SK-N-SH (cell line): ENCODE data around the gene EFNA3. TPM values are rescaled to one million over a fixed set of nuclear protein-coding genes. Genes with fewer than 3 reads are reported as not detected.
A peak's percentile ranks its signal among the peaks of the same experiment; 100 is the strongest.

Experiments
- CTCF ChIA-PET: fragments of 300-600, 350-600 bp; formaldehyde crosslinking; extraction: SDS; loops from one replicate; lab custom pipeline; 2021; lab: Yijun Ruan, JAX
- POLR2A ChIA-PET: fragments of 350-600 bp; sonication (Branson Sonifier 250); formaldehyde crosslinking; extraction: SDS; loops from one replicate; lab custom pipeline; 2020; ENCODE audit warnings: antibody characterized with exemption, inconsistent platforms; lab: Yijun Ruan, JAX
- DNase-seq: peaks from one replicate; pipeline ENCODE4 v3.0.0; 2012
- H2AFZ ChIP-seq: fragments of 200-600 bp; sonication (generic); 2 replicates; pipeline ENCODE4 v1.8.1; 2016; ENCODE audit warnings: antibody characterized with exemption, mild to moderate bottlenecking, low read depth
- H3F3A ChIP-seq: fragments of 200-600 bp; sonication (generic); replicated peaks from 2 replicates; pipeline ENCODE3; 2016; ENCODE audit warnings: antibody characterized with exemption, mild to moderate bottlenecking; ENCODE audit not compliant: insufficient read depth
- H3K27ac ChIP-seq, 2 experiments: fragments of 200-500 bp in 1 of 2; fragments of 200-600 bp in 1 of 2; sonication (Bioruptor generic) in 1 of 2; sonication (generic), shearing (Covaris generic) in 1 of 2; 2 replicates each; pipeline versions ENCODE4 v1.5.1 to v1.6.1; 2014 to 2016; ENCODE audit warnings: low read depth in 2 of 2, inconsistent platforms in 1 of 2, low read length in 1 of 2, mild to moderate bottlenecking in 1 of 2, mixed read lengths in 1 of 2
- H3K27me3 ChIP-seq: fragments of 200-600 bp; sonication (generic), shearing (Covaris generic); 2 replicates; pipeline ENCODE4 v1.6.1; 2016; ENCODE audit warnings: mixed run types; ENCODE audit not compliant: insufficient read depth
- H3K36me3 ChIP-seq, 2 experiments: fragments of 200-500 bp in 1 of 2; fragments of 200-600 bp in 1 of 2; sonication (Bioruptor generic) in 1 of 2; sonication (generic) in 1 of 2; replicated peaks in 1 of 2; 2 replicates each; pipeline versions ENCODE3 to v1.5.1; 2014 to 2016; ENCODE audit warnings: low read length in 1 of 2, mild to moderate bottlenecking in 1 of 2; ENCODE audit not compliant: insufficient read depth in 2 of 2, control insufficient read depth in 1 of 2
- H3K4me1 ChIP-seq, 2 experiments: fragments of 200-500 bp in 1 of 2; fragments of 200-600 bp in 1 of 2; sonication (Bioruptor generic) in 1 of 2; sonication (generic), shearing (Covaris generic) in 1 of 2; 2 replicates each; pipeline versions ENCODE4 v1.5.1 to v1.6.1; 2014 to 2016; ENCODE audit warnings: low read depth in 1 of 2, low read length in 1 of 2, mixed run types in 1 of 2; ENCODE audit not compliant: insufficient read depth in 2 of 2, control insufficient read depth in 1 of 2
- H3K4me2 ChIP-seq: fragments of 200-600 bp; sonication (generic), shearing (Covaris generic); 2 replicates; pipeline ENCODE4 v1.6.1; 2017; ENCODE audit warnings: mixed run types
- H3K4me3 ChIP-seq, 2 experiments: fragments of 200-500 bp in 1 of 2; fragments of 200-600 bp in 1 of 2; sonication (Bioruptor generic) in 1 of 2; sonication (generic), shearing (Covaris generic) in 1 of 2; 2 replicates each; pipeline versions ENCODE4 v1.5.1 to v1.8.1; 2014 to 2016; ENCODE audit warnings: low read depth in 2 of 2, inconsistent platforms in 1 of 2, low read length in 1 of 2, mild to moderate bottlenecking in 1 of 2, mixed read lengths in 1 of 2, moderate library complexity in 1 of 2
- H3K79me2 ChIP-seq: fragments of 200-600 bp; sonication (generic); 2 replicates; pipeline ENCODE4 v1.8.1; 2017; ENCODE audit warnings: mild to moderate bottlenecking; ENCODE audit not compliant: insufficient read depth
- H3K9ac ChIP-seq: fragments of 200-600 bp; sonication (generic); 2 replicates; pipeline ENCODE4 v1.6.1; 2017; ENCODE audit warnings: mixed run types
- H3K9me2 ChIP-seq: fragments of 200-600 bp; sonication (generic); 2 replicates; pipeline ENCODE4 v1.6.1; 2017; ENCODE audit warnings: mixed run types
- H3K9me3 ChIP-seq: fragments of 200-600 bp; sonication (generic); 2 replicates; pipeline ENCODE4 v1.6.1; 2017; ENCODE audit warnings: mixed run types, mild to moderate bottlenecking, moderate library complexity
- H4K20me1 ChIP-seq: fragments of 200-600 bp; sonication (generic); 2 replicates; pipeline ENCODE4 v1.6.1; 2017; ENCODE audit warnings: mild to moderate bottlenecking, mixed run types; ENCODE audit not compliant: insufficient read depth
- EP300 ChIP-seq, 2 experiments: IDR thresholded peaks; 2 replicates each; pipeline versions ENCODE4 v1.4.0 to v1.6.1; 2012; ENCODE audit warnings: borderline replicate concordance in 1 of 2, low read depth in 1 of 2, low read length in 1 of 2
- EZH2phosphoT487 ChIP-seq: fragments of 200-600 bp; sonication (generic); IDR thresholded peaks from 2 replicates; pipeline ENCODE4 v1.6.1; 2017; ENCODE audit warnings: low read depth, mixed run types, mild to moderate bottlenecking, antibody characterized with exemption, moderate library complexity, borderline replicate concordance
- FOSL2 ChIP-seq: IDR thresholded peaks from 2 replicates; pipeline ENCODE4 v1.4.0; 2012; ENCODE audit warnings: low read depth, mild to moderate bottlenecking, moderate library complexity, borderline replicate concordance
- JUND ChIP-seq: IDR thresholded peaks from 2 replicates; pipeline ENCODE4 v1.4.0; 2012
- MEF2A ChIP-seq: IDR thresholded peaks from 2 replicates; pipeline ENCODE4 v1.4.0; 2012; ENCODE audit warnings: low read depth, borderline replicate concordance
- NRF1 ChIP-seq: IDR thresholded peaks from 2 replicates; pipeline ENCODE4 v1.6.1; 2012; ENCODE audit warnings: low read depth, mild to moderate bottlenecking, low read length
- RCOR1 ChIP-seq: fragments of 150-350 bp; IDR thresholded peaks from 2 replicates; pipeline ENCODE4 v1.6.1; 2017; ENCODE audit warnings: antibody characterized with exemption, low read length
- RFX5 ChIP-seq: IDR thresholded peaks from 2 replicates; pipeline ENCODE4 v1.6.1; 2012; ENCODE audit warnings: mild to moderate bottlenecking, improper control_type of control experiment, low read length
- RXRA ChIP-seq: IDR thresholded peaks from 2 replicates; pipeline ENCODE4 v1.4.0; 2012; ENCODE audit warnings: low read depth, mild to moderate bottlenecking, borderline replicate concordance
- SIN3A ChIP-seq: IDR thresholded peaks from 2 replicates; pipeline ENCODE4 v1.6.1; 2012; ENCODE audit warnings: low read depth, mild to moderate bottlenecking, low read length, moderate library complexity, borderline replicate concordance
- TEAD4 ChIP-seq: IDR thresholded peaks from 2 replicates; pipeline ENCODE4 v1.4.0; 2012; ENCODE audit warnings: mild to moderate bottlenecking, borderline replicate concordance; ENCODE audit not compliant: insufficient read depth
- YY1 ChIP-seq: IDR thresholded peaks from 2 replicates; pipeline ENCODE4 v1.4.0; 2012; ENCODE audit warnings: low read depth, mild to moderate bottlenecking
- WGBS: methylation state at CpG from one replicate; pipeline ENCODE4 v1.1.6; 2017; ENCODE audit warnings: low lambda C conversion rate; 5-methylcytosine and 5-hydroxymethylcytosine counted together
- polyA plus RNA-seq, 3 experiments: library from polyadenylated mRNA; depleted of rRNA; stranded (reverse); fragments of >200 nt; gene quantifications; 2 replicates each; pipeline ENCODE4 v1.2.3, GENCODE V29; 2012
- TF ChIP-seq, protein P1 (sequence below): fragments of 150-350 bp; IDR thresholded peaks from 2 replicates; pipeline ENCODE4 v1.6.1; 2016; ENCODE audit warnings: mild to moderate bottlenecking, low read depth, low read length
- TF ChIP-seq, protein P2 (sequence below): IDR thresholded peaks from 2 replicates; pipeline ENCODE4 v1.6.1; 2012; ENCODE audit warnings: mild to moderate bottlenecking, low read depth, low read length, moderate library complexity
- TF ChIP-seq, protein P3 (sequence below): IDR thresholded peaks from 2 replicates; pipeline ENCODE4; 2012
- TF ChIP-seq, protein P4 (sequence below): fragments of 200-600 bp; sonication (generic); IDR thresholded peaks from 2 replicates; pipeline ENCODE4 v1.6.1; 2017; ENCODE audit warnings: antibody characterized with exemption, mild to moderate bottlenecking, moderate library complexity
- TF ChIP-seq, protein P5 (sequence below): IDR thresholded peaks from 2 replicates; pipeline ENCODE4 v1.4.0; 2012; ENCODE audit warnings: low read depth

The EFNA3 gene
- polyA plus RNA-seq, 1 of the 3 experiments (the other 2 are of a cell fraction) = 6.0 TPM

DNA sequence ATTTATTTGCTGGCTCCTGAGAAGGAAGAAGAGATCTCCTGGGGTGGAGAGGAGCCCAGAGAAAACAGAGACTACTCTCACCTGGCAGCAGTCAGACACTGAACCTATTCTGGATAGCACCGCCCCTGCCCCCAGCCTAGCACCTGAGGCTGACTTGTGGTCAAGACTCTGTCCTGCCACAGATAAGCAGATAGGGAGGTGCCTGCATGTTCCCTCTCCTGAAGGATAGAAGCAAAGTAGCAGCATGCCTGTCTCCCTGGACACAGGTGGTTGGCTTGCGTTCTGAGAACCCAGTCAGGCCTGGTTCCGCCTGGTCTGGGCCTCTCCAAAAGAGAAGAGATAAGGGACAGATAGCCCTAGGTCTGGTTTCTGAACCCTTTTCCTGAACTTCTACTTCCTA, 1.3 kb upstream of the EFNA3 start (continued):
- TF ChIP-seq, protein P1, sequence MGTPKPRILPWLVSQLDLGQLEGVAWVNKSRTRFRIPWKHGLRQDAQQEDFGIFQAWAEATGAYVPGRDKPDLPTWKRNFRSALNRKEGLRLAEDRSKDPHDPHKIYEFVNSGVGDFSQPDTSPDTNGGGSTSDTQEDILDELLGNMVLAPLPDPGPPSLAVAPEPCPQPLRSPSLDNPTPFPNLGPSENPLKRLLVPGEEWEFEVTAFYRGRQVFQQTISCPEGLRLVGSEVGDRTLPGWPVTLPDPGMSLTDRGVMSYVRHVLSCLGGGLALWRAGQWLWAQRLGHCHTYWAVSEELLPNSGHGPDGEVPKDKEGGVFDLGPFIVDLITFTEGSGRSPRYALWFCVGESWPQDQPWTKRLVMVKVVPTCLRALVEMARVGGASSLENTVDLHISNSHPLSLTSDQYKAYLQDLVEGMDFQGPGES = no peak
- TF ChIP-seq, protein P2, sequence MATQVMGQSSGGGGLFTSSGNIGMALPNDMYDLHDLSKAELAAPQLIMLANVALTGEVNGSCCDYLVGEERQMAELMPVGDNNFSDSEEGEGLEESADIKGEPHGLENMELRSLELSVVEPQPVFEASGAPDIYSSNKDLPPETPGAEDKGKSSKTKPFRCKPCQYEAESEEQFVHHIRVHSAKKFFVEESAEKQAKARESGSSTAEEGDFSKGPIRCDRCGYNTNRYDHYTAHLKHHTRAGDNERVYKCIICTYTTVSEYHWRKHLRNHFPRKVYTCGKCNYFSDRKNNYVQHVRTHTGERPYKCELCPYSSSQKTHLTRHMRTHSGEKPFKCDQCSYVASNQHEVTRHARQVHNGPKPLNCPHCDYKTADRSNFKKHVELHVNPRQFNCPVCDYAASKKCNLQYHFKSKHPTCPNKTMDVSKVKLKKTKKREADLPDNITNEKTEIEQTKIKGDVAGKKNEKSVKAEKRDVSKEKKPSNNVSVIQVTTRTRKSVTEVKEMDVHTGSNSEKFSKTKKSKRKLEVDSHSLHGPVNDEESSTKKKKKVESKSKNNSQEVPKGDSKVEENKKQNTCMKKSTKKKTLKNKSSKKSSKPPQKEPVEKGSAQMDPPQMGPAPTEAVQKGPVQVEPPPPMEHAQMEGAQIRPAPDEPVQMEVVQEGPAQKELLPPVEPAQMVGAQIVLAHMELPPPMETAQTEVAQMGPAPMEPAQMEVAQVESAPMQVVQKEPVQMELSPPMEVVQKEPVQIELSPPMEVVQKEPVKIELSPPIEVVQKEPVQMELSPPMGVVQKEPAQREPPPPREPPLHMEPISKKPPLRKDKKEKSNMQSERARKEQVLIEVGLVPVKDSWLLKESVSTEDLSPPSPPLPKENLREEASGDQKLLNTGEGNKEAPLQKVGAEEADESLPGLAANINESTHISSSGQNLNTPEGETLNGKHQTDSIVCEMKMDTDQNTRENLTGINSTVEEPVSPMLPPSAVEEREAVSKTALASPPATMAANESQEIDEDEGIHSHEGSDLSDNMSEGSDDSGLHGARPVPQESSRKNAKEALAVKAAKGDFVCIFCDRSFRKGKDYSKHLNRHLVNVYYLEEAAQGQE = no peak
- no peak for TF ChIP-seq JUND
- no peak for TF ChIP-seq SIN3A
- no peak for TF ChIP-seq RCOR1
- TF ChIP-seq, protein P3, sequence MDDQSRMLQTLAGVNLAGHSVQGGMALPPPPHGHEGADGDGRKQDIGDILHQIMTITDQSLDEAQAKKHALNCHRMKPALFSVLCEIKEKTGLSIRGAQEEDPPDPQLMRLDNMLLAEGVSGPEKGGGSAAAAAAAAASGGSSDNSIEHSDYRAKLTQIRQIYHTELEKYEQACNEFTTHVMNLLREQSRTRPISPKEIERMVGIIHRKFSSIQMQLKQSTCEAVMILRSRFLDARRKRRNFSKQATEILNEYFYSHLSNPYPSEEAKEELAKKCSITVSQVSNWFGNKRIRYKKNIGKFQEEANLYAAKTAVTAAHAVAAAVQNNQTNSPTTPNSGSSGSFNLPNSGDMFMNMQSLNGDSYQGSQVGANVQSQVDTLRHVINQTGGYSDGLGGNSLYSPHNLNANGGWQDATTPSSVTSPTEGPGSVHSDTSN = no peak
- TF ChIP-seq TEAD4 = no peak
- no peak for TF ChIP-seq FOSL2
- TF ChIP-seq, all 33 proteins: peak for 0

DNA sequence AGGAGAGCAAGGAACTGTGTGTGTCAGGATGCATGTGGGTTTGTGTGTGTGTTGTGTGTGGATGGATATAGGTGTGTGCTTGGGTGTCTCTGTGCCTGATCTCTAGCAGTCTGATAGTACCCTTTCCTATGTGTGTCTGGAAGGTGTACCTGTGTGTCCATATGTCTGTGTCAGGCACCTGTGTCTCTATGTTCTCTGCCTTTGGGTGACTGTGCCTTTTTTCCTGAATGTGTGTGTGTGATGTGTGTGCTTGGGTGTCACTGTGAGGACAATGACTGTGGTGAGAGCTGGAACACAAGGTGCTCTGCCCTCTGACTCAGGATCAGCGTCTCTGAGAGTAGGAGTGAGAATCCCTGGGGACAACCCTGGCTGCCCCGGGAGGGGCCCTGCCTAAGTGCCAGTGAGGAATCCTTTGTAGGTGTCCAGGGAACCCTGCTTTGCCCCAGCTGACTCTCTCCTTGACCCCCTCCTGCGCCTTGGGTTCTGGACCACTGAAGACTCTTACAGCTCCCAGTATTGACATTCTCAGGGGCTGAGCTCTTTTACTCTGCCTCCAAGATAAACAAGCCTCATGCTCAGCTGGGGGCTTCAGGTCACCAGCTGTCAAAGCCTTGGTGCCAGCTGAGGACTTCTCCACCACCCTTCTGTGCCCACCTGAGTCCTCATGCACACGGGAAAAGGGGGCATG, 735 bp upstream of the EFNA3 start:
- DNase-seq = no peak
- H3K27ac ChIP-seq = no peak overlapping the region
- ChIA-PET POLR2A (interaction anchor here (0.9 kb wide), 1 partner anchor 107 kb away, joined by 3 read pairs; the partner anchor contains the start of gene SHC1), CTCF (interaction anchor here (0.8 to 29.9 kb wide), 7 partner anchors 13 to 91 kb away, joined by 3 to 573 read pairs (median 7); partner anchors contain the start of genes ADAM15, DCST1, DCST2 and EFNA4)
- peaks cover 10% of the 10 kb centered on the region for H3F3A ChIP-seq
- no peaks in the 10 kb centered on the region for H3K79me2 ChIP-seq
- H3K4me1 ChIP-seq = peaks cover 15 to 16% of the 10 kb centered on the region in 2 experiments; a peak in 2 of 4 replicates
- no peaks in the 10 kb centered on the region for H4K20me1 ChIP-seq
- no peaks in the 10 kb centered on the region for H3K36me3 ChIP-seq
- H2AFZ ChIP-seq = no peak overlapping the region
- no peaks in the 10 kb centered on the region for H3K9me2 ChIP-seq
- peaks cover 23% of the 10 kb centered on the region for H3K27me3 ChIP-seq
- H3K4me2 ChIP-seq = peak overlapping the region; percentile 87
- H3K9ac ChIP-seq = no peak overlapping the region
- peak overlapping the region in 1 of 2 experiments; percentile 55; a peak in 2 of 4 replicates for H3K4me3 ChIP-seq
- 51% methylated on average over 4 of the region's 4 CpGs for WGBS
- no peaks in the 10 kb centered on the region for H3K9me3 ChIP-seq
- TF ChIP-seq RXRA (no peak), EP300 (IDR thresholded peaks at IDR 0.05; ENCODE audit: borderline replicate concordance in 1 of 2, low read depth in 1 of 2, low read length in 1 of 2) (no peak), RFX5 (no peak), FOSL2 (no peak), SIN3A (no peak), NRF1 (no peak), YY1 (no peak), EZH2phosphoT487 (no peak), MEF2A (no peak)
- TF ChIP-seq, protein P4, sequence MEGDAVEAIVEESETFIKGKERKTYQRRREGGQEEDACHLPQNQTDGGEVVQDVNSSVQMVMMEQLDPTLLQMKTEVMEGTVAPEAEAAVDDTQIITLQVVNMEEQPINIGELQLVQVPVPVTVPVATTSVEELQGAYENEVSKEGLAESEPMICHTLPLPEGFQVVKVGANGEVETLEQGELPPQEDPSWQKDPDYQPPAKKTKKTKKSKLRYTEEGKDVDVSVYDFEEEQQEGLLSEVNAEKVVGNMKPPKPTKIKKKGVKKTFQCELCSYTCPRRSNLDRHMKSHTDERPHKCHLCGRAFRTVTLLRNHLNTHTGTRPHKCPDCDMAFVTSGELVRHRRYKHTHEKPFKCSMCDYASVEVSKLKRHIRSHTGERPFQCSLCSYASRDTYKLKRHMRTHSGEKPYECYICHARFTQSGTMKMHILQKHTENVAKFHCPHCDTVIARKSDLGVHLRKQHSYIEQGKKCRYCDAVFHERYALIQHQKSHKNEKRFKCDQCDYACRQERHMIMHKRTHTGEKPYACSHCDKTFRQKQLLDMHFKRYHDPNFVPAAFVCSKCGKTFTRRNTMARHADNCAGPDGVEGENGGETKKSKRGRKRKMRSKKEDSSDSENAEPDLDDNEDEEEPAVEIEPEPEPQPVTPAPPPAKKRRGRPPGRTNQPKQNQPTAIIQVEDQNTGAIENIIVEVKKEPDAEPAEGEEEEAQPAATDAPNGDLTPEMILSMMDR = no peak
- TF ChIP-seq, protein P2 = no peak
- TF ChIP-seq, protein P5, sequence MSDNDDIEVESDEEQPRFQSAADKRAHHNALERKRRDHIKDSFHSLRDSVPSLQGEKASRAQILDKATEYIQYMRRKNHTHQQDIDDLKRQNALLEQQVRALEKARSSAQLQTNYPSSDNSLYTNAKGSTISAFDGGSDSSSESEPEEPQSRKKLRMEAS = no peak
